ENCODE data around the gene CD99L2. TPM values are rescaled to one million over a fixed set of nuclear protein-coding genes. Genes with fewer than 3 reads are reported as not detected.

The CD99L2 gene
- total RNA-seq, 1 donor from 2014 or later, result 23.8 TPM

GRCh38 chrX:150771116-150771515, 127.4 kb downstream of the CD99L2 start:
- Histone ChIP-seq H3K4me3 (no peak overlapping the region), H3K27me3 (no peaks in the 10 kb centered on the region), H3K9me3 (no peaks in the 10 kb centered on the region), H3K4me1 (peaks cover 4% of the 10 kb centered on the region), H3K36me3 (no peaks in the 10 kb centered on the region), H3K27ac (no peak overlapping the region)
- TF ChIP-seq POLR2A (IDR thresholded peaks at IDR 0.05) (no peak), CTCF (IDR thresholded peaks at IDR 0.05) (no peak), POLR2AphosphoS5 (IDR thresholded peaks at IDR 0.05; ENCODE audit: insufficient read depth in 1 of 2, low read depth in 1 of 2) (no peak)
- no peak for DNase-seq (ENCODE audit: extremely low spot score in 2 of 2)
- intact Hi-C loops (cut with DNase I), result loop anchor here (5.0 kb wide), 1 partner anchor 311 kb away; no protein-coding TSS in a partner anchor

GRCh38 chrX:150770623-150771022, 127.8 kb downstream of the CD99L2 start:
- Histone ChIP-seq H3K27ac (no peak overlapping the region), H3K4me1 (peaks cover 4% of the 10 kb centered on the region), H3K4me3 (no peak overlapping the region), H3K9me3 (no peaks in the 10 kb centered on the region), H3K36me3 (no peaks in the 10 kb centered on the region), H3K27me3 (no peaks in the 10 kb centered on the region)
- TF ChIP-seq POLR2AphosphoS5 (IDR thresholded peaks at IDR 0.05; ENCODE audit: insufficient read depth in 1 of 2, low read depth in 1 of 2) (no peak), POLR2A (IDR thresholded peaks at IDR 0.05) (no peak), CTCF (IDR thresholded peaks at IDR 0.05) (no peak)
- intact Hi-C loops (cut with DNase I), result loop anchor here (5.0 kb wide), 1 partner anchor 312 kb away; no protein-coding TSS in a partner anchor
- DNase-seq (ENCODE audit: extremely low spot score in 2 of 2), result no peak

- Histone ChIP-seq H3K4me1 (peaks cover 4% of the 10 kb centered on the region), H3K27ac (no peak overlapping the region), H3K36me3 (no peaks in the 10 kb centered on the region), H3K4me3 (no peak overlapping the region), H3K27me3 (no peaks in the 10 kb centered on the region), H3K9me3 (no peaks in the 10 kb centered on the region)
- TF ChIP-seq CTCF (IDR thresholded peaks at IDR 0.05) (no peak), POLR2A (IDR thresholded peaks at IDR 0.05) (no peak), POLR2AphosphoS5 (IDR thresholded peaks at IDR 0.05; ENCODE audit: insufficient read depth in 1 of 2, low read depth in 1 of 2) (no peak)
- no peak for DNase-seq (ENCODE audit: extremely low spot score in 2 of 2)
- intact Hi-C loops (cut with DNase I), result no loop called here
These were observed 129.1 kb downstream of the CD99L2 start for GRCh38 chrX:150769408-150769807.

GRCh38 chrX:150768580-150769190, 129.8 kb downstream of the CD99L2 start:
- DNase-seq (ENCODE audit: extremely low spot score in 2 of 2), result no peak

More at GRCh38 chrX:150768580-150769190, 129.8 kb downstream of the CD99L2 start:
- Histone ChIP-seq H3K9me3 (no peaks in the 10 kb centered on the region), H3K4me1 (peaks cover 4% of the 10 kb centered on the region), H3K27ac (no peak overlapping the region), H3K36me3 (no peaks in the 10 kb centered on the region), H3K4me3 (no peak overlapping the region), H3K27me3 (no peaks in the 10 kb centered on the region)
- TF ChIP-seq POLR2AphosphoS5 (IDR thresholded peaks at IDR 0.05; ENCODE audit: insufficient read depth in 1 of 2, low read depth in 1 of 2), result no peak
- TF ChIP-seq CTCF (IDR thresholded peaks at IDR 0.05), result no peak
- no peak for TF ChIP-seq POLR2A (IDR thresholded peaks at IDR 0.05)
- intact Hi-C loops (cut with DNase I), result no loop called here
